NCI-H748 (cell line): ENCODE measurements around the gene SF3B6.
"Not testable (repeated sequence)": the region's sequence is repeated elsewhere in the genome, so short reads cannot be mapped to it uniquely, and the experiment has no call there.

Experiments used
- DNase-seq: peaks from one replicate; lab custom pipeline; 2025; ENCODE audit not compliant: unreplicated experiment; lab: John Stamatoyannopoulos, UW

The SF3B6 gene

GRCh38 chr2:24075915-24076848 lies at the start of gene SF3B6:
Gene SF3B6 (minus strand): TSS chr2:24076326. CDS start chr2:24076229, 97 bp downstream.
- peak; percentile 100 for DNase-seq

DNA sequence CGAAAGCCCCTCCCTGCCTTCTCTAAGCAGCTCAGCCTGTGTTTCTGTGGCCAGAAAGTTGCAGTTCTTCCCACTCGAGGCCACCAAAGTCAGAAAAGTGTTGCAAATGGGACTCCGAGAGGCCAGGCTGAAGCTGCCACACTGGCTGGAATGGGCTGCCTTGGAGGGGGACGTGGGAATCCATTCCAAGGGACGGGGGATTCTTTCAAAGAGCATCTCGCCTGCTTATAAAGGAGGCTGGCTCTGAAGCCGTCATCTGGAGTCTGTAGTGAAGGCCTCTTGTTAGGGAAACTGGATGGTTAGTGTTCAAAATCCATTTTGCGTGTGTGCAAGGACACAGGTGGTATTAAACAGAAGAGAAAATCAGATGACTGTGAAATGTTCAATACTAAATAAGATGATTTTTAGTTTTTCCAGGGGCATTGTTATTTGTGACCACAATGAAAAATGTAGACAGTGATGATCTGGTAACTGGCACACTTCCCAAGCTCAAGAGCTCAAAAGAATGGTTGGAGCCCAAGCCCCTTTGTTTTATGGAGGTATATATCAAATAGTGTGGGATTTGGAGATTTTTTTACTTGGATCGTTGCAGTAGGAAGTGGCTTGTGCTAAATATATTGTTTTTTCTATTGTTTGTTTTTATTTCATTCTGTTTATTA lies 47.9 kb upstream of the SF3B6 start:
- DNase-seq = peak; percentile 68

DNA sequence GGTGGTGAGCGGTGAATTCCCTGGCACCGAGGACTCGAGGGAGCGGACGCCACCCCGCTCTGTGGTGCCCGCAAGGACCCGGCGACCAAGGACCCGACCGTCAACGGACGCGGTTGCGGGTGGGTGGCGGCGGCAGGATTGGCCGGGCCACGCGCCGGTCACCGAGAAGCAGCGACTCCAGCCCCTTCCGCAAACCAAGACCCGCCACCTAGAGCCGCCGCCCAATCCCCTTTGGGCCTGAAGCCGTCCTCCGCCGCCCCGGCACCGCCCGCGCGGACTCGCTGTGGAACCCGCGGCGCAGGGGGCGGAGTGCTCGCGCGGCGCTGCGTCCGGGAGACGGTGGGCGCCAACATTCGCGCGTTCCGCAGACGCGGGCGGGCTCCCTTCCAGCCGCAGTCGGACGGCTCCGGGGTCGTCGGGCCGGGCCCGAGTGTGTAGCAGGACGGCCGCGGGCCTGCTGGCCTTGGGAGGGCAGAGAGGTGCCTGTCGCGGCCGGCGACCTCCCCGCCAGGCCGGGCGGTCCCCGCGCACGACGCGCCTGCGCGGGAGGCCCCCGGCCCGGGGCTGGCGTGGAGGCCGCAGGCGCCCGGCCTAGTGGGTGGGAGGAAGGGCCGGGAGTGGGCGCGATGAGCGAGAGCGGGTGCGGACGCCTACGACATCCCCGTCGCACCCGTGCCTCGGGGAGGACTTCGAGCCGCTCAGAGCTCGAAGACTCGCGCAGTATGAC lies 47.2 kb upstream of the SF3B6 start, which contains the start of the genes FAM228B and PFN4:
Gene FAM228B (plus strand): TSS at position 275 of the 727 bp plus-strand sequence. CDS start 893 bp downstream, outside the sequence.
Gene PFN4 (minus strand): TSS at position 140 of the 727 bp plus-strand sequence. CDS start 799 bp downstream, outside the sequence.
- DNase-seq = peak; percentile 91

DNA sequence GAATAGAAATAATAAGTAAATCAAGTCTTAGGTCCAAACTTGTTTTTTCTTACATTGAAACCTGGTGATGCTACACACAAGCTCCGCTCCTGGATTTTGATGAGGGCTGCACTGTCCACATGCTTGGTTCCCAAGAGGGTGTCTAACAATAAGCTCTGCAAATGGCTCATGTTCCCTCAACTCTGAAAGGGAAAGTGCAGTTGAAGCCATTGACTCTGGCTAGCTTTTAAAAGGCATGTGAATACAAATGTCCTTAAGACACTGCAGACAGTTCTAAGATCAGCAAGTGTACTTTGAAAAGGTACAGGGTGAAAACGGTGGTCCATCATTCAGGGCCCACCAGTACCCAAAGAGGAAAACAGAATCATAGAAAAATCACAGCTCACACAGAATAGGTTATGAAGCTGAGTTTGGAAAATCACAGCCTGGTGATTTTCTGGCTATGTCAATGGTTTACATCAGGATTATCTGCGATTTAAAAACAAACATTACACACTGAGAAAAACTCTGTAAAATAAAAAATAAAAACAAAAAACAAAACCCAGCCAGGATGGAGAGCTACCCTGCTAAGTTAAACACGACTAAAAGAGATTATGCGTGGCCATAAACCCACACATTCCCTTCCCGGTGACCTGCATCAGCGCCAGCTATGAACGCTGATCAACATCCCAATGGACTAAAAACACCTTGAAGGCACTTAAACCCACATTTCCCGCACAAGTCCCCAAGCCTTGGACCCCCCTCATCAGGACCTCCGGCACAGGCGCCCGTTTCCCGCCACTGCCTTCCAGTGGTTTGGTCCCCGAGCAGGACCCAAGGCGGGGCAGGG lies 46.5 kb upstream of the SF3B6 start:
- peak; percentile 26 for DNase-seq

- DNase-seq = peak; percentile 24
Observed at GRCh38 chr2:24121469-24121868, 45.3 kb upstream of the SF3B6 start.

DNA sequence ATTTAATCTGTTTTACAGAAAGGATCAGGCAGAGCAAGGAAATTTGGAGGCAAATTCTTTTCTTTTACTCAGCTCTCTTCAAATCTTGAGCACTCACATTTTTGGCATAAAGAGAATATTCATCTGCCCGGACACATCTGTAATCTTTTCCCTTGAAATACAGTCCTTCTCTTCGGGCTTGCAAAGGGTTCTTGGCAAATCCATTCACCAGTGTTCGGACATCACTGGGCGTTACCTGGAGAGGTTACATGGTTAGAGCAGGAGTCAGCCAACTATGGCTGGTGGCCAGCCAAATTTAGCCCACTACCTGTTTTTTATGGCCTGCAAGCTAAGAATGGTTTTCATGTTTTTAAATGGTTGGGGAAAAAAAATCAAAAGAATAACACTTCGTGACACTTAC lies 44.9 kb upstream of the SF3B6 start:
- DNase-seq = no peak

- no peak for DNase-seq
Observed at GRCh38 chr2:24117902-24118301, 41.8 kb upstream of the SF3B6 start.

DNA sequence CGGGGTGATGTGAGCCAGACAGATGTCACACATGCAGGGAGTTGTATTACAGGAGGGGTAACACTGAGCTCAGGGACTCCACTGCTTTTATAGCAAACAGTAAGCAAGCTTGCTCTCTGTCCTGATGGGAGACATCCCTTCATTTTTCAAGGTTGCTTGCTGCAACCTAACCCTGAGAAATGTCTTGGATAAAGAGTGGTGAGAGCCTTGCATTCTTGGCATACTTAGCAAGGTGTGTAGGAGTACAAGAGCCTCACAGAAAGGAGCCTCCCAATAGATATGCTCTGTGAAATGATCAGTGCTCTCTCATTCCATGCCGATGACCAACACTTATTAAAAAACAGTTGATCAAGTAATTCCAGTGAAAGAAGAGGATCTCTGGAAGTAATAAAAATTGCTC lies 38.9 kb upstream of the SF3B6 start:
- no peak for DNase-seq

DNA sequence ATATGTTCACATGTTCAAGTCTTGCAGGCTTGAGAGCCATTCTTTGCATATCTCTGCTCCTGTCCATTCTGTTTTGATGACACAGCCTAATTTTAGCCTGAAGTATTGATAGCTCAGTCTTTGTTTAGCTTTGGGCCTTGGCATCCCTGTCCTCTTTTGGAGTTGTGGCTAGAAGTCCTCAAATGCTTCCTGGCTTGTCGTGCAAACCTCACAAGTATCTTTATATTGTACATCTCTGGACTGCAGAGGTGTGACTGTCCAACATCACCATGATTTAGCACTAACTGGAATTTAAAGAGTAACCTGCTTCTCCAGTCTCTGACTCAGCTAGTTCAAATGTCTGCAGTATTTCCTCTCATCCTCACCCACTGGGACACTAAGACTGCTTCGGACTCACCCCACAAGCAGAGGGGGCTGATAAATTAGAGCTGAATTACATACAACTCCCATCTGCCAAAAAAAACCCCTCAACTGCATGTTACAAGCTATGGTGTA lies 35.3 kb upstream of the SF3B6 start:
- DNase-seq = no peak

- DNase-seq = no peak
Observed at GRCh38 chr2:24110660-24111303, 34.7 kb upstream of the SF3B6 start.

DNA sequence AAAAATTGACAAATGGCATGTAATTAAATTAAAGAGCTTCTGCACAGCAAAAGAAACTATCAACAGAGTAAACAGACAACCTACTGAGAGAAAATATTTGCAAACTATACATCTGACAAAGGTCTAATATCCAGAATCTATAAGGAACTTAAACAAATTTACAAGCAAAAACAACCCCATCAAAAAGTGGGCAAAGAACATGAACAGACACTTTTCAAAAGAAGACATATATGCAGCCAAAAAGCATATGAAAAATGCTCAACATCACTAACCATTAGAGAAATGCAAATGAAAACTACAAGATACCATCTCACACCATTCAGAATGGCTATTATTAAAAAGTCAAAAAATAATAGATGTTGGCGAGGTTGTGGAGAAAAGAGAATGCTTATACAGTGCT lies 33.3 kb upstream of the SF3B6 start:
- DNase-seq = not testable (repeated sequence)

DNA sequence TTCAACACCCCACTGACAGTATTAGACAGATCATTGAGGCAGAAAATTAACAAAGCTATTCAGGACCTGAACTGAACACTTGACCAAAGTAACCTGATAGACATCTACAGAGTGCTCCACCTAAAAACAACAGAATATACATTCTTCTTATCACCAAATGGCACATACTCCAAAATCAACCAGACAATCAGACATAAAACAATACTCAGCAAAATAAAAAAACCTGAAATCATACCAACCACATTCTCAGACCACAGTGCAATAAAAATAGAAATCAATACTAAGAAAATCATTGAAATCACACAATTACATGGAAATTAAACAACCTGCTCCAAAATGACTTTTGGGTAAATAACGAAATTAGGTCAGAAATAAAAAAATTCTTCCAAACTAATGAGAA lies 31.2 kb upstream of the SF3B6 start:
- no peak for DNase-seq

DNA sequence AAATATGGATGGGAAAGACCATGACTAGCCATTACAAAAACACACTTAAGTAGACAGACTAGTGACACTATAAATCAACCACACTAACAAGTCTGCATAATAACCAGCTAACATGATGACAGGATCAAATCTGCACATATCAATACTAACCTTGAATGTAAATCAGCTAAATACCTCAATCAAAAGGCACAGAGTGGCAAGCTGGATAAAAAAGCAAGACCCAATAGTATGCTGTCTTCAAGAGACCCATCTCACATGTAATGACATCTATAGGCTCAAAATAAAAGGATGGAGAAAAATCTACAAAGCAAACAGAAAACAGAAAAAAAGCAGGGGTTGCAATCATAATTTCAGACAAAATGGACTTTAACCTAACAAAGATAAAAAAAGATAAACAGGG lies 30.7 kb upstream of the SF3B6 start:
- no peak for DNase-seq

- no peak for DNase-seq
Observed at GRCh38 chr2:24105816-24106215, 29.7 kb upstream of the SF3B6 start.

DNA sequence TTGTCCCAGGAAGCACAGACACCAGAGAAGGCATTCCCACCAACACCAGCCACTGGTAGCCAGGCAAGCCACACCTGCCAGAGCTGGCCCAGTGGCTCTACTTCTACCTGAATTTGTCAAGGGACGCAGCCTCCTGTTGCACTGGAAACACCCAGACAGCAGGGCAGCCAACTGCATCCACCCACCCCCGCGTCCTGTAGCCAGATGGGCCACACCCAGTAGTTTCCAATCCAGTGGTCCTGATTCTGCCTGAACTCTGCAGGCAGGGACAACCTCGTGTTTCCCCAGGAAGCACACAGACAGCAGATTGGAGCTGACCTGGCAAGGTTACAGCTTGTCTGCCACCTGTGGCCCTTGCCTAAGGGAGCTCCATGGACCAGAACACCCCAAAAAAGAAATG lies 28.8 kb upstream of the SF3B6 start:
- DNase-seq = no peak

DNA sequence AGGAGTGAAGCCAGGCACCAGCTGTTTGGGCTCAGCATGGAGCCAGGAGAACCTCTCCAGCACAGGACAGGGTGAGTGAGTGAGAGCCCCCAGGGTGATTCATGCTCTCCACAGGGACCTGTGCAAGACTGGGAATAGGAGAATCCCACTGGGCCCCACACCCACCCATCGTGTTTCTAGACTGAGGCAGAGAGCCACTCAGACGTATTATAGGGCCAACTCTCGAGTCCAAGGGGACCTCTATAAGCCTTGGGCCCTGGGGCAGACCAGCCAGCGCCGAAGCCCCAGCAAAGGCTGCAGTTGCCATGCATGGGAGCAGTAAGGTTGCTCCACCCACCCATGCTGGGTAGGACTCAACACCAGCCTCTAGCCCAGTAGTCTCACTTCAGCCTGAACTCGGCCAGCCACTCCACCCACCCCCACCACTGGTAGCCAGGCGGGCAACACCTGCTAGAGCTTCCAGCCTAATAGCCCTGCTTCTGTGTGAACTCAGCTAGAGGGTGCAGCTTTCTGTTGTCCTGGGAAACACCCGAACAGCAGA lies 28.1 kb upstream of the SF3B6 start:
- no peak for DNase-seq

GRCh38 chr2:24102677-24103076 lies 26.6 kb upstream of the SF3B6 start:
- no peak for DNase-seq

DNA sequence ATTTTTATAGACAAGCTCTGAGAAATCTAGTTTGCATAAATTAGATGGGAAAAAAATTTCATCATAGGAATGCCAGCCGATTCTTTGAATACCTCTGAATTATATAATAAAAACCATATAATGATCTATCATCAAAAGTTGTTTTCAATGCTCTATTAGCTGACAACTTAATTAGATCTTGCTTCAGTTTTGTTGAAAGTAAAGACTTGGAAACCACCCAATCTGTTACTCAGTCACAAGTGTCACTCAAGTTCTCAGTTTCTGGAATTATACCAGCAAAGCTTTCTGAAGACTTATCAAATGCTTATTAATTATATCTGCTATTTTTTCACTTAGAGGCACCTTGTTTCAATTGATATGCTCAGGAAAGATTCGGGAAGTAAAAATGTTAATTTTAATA lies 25.9 kb upstream of the SF3B6 start:
- no peak for DNase-seq

DNA sequence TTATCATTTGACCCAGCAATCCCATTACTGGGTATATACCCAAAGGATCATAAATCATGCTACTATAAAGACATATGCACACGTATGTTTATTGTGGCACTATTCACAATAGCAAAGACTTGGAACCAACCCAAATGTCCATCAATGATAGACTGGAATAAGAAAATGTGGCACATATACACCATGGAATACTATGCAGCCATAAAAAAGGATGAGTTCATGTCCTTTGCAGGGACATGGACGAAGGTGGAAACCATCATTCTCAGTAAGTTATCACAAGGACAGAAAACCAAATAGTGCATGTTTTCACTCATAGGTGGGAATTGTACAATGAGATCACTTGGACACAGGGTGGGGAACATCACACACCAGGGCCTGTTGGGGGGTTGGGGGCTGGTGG lies 24.6 kb upstream of the SF3B6 start:
- not testable (repeated sequence) for DNase-seq
